A673 (cell line): ENCODE results near the gene GNRH2.

Experiments used
- CTCF ChIP-seq: fragments of 300-800, 200-600 bp; sonication (generic); conservative IDR thresholded peaks from 2 replicates; pipeline ENCODE4 v1.5.1; 2017; ENCODE audit warnings: low read depth, mild to moderate bottlenecking, antibody characterized with exemption, low read length, moderate library complexity, mixed read lengths
- EZH2 ChIP-seq: fragments of 200-600 bp; sonication (generic); IDR thresholded peaks from 2 replicates; pipeline ENCODE4 v1.6.1; 2017; ENCODE audit warnings: borderline replicate concordance, low read depth, mild to moderate bottlenecking, mixed read lengths, antibody characterized with exemption, low read length; ENCODE audit not compliant: poor library complexity, severe bottlenecking

- TF ChIP-seq CTCF: no peak
- TF ChIP-seq EZH2: no peak
These were observed 5.8 kb upstream of the GNRH2 start for GRCh38 chr20:3037654-3038053.
